GM19463 (cell line): Measurements from ENCODE around the gene INTS11.

ENCODE experiments used
- ATAC-seq: cut with Tn5 transposase; IDR thresholded peaks from one replicate; pipeline ENCODE4 v1.9.1; 2021; ENCODE audit warnings: mild to moderate bottlenecking, moderate library complexity; ENCODE audit not compliant: unreplicated experiment

Gene INTS11

DNA sequence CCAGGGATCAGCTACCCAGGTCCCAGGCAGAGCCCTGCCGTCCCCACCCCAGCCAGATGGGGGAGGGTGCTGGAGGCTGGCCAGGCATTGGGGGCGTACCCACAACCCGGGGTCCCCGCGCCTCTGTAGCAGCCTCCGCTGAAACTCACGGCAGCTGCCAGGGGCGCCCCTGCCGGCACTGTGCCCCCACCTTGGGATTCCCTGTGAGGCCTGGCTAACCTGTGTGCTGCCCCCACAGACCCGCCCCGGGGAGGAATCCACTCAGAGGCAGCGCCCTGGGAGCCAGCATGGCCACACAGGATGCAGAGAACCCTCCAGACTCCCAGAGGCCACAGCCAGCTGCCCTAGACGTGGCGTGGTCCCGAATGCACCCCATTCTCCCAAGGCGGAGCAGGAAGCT lies 20.9 kb upstream of the INTS11 start:
- no peak for ATAC-seq

DNA sequence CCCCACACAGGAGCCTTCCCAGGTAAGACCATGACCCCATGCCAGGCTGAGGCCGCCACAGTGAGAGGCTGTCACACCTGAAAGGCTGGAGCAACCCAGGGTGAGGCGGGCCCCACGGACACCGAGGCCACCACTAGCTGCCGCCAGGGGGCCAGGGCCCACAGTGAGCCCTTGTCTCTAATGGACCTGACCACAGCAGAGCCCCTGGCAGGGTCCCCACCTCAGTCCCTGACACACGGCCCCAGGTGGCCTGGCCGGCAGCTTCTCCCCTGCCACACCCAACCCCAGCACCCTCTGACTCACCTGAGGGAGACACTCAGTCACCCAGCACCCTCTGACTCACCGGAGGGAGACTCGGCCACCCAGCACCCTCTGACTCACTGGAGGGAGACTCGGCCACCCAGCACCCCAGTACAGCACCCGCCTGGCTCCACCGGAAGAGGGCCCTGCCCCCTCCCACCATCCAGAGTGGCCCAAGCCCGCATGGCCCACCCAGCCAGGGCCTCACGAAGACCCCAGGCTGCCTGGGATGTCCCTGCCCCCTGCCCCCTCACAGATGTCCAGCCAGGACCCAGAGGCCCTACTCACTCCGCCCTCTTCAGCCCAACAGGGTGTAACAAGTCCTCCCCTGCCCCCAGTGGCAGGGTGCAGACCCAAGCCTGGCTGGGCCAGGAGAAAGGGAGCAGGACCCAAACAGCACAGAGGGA lies 20.3 kb upstream of the INTS11 start:
- ATAC-seq: no peak

DNA sequence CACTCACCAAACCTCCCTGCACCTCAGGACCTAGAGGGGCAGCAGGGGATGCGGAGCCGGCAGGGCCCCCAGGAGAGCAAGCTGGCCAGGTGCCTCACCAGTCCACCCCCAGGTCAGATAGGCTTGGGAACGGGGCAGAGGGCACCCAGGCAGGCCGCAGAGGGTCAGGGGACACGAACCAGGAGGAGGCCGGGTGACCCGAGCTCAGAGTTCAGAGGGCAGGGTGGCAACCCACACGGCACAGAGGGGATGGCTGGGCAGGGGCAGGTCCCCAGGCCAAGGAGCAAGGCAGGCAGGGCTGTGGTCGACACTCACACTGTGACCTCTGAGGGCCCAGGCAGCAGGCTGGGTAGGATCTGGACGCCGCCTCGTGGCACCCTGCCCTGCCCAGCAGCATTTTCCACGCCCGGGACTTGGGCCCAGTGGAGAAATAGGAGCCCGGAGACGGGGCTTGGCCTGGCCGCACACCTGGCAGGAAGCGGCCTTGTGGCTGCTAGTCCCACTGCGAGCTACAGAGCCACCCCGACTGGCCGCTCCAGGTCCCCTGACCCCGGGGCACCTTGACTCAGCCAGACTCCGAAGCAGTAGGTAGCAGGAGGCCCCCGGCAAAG lies 19.5 kb upstream of the INTS11 start:
- no peak for ATAC-seq

DNA sequence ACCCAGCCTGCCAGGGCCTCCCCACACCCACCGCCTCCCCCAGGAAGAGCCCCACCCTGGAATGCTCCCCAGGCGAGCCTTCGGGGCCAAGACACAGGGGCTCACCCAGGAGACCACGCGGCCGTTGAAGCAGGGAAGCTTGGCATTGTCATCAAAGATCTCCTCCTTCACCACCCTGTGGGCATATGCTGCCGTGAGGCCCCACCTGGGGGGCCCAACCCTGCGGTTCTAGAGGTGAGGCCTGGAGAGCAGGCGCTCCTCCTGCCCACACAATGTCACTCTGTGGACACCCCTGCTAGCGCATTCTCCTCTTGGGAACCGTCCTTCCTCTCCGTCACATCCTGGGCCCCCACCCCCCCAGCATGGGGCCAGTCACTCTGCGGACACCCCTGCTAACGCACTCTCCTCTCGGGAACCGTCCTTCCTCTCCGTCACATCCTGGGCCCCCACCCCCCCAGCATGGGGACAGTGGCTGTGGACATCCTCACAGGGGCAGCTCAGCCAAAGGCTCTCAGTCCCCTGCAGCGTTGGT lies 18.2 kb upstream of the INTS11 start:
- no peak for ATAC-seq

DNA sequence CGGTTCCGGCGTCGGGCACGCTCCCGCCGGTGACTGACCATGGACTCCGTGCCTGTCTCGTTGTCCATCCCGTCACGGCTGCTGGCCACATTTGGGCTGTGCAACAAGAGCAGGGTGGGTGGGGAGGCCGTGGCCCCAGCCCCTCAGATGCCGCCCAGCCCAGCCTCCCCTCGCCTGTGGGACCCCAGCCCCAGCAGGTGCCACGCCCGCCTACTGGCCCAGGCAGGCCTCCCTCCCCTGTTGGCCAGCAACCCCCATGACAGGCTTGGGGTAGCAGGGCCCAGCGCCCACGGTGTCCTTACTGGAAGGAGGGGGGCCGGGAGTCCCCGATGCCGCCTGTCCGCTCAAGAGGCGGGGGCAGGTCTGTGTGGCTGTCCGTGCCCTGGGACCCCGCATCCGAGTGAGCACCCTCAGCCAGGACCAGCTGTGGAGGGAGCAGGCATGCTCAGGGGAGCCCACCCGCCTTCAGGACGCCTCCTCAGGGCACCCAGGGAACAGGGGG lies 17.7 kb upstream of the INTS11 start:
- no peak for ATAC-seq

DNA sequence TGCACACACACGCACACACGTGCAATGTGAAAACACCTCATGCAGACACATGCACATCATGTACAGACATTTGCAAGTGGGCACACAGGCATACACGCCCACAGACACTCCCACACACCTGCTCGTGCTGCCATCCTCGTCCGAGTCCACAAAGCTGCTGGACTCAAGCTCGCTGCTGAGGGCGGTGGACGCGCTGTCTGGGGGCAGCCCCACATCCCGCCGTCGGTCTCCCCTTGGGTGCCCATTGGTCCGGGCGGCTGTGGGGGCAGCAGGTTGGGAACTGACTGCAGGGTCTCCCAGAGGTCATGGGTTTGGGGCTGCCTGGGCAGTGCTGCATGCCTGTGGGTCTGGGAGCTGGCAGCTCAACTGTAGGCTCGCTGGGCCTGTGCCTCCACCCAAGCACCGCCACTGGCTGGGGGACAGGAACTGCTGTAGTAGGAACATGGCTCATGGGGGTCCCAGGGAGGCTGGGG lies 17.1 kb upstream of the INTS11 start:
- no peak for ATAC-seq

DNA sequence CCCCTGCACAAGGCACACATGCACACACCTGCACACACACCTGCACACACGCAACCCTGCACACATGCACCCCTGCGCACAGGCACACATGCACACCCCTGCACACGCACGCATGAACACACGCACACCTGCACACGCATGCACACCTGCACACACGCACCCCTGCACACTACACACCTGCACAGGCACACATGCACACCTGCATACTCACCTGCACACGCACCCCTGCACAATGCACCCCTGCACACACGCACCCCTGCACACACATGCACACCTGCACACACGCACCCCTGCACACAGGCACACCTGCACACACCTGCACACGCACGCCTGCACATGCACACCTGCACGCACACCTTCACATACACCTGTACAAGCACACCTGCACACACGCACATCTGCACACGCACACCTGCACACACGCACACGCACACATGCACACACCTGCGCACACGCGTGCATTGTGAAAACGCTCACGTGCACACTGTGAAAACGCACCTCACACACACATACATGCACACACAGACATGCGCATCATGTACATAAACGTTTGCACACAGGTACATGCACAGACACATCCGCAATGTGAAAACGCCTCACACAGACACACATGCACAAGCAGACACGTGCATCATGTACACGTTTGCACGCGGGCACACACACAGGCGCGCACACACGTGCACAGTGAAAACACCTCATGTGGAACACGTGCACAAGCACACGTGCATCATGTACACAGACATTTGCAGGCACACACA lies 16.5 kb upstream of the INTS11 start:
- no peak for ATAC-seq

DNA sequence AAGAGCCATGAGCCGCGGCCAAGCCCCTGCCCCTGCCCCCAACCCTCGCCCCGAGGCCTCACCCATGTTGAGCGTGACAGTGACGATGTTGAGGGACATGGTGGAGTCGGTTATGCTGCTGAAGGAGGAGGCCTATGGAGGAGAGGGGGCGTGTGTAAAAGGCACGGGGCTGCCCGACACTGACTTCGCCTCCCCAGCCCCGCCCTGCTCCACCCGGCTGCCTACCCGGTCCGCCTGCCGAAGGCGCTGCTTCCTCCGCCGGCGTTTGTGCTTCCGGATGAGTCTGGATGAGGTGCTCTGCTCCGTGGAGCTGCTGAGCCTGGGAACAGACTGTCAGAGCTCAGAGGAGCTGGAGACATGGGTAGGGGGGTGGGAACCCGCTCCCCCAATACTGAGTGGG lies 15.7 kb upstream of the INTS11 start:
- no peak for ATAC-seq

DNA sequence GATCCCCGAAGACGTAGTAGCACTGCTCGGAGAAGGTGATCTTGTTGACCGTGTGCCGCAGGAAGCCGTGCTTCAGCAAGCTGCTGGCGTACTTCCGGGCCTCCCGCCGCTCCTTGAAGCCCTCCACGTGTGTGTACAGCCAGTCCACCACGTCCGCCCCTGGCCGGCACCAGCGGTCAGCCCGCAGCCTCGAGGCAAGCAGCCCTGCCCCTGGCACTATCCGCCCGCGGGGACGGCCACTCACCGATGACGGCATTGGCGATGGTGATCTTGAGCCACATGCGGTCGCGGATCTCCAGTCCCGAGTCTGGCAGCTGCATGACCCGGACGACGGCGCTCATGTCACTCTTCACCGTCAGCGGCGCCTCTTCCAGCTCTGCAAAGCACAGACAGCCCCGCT lies 13.8 kb upstream of the INTS11 start:
- no peak for ATAC-seq

DNA sequence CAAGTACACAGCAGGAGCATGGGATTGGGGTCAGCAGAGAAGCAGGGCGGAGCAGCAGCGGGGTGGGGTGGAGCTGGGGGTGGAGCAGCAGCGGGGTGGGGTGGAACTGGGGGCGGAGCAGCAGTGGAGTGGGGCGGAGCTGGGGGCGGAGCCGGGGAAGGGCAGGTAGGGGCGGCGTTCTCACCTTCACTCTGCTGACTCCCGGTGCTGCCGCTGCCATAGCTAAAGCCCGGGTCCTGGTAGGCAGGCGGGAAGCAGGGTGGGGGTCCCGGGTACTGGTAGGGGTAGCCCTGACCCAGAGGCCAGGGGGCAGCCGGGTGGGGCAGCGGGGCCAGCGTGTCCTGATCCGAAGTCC lies 13.3 kb upstream of the INTS11 start:
- no peak for ATAC-seq

DNA sequence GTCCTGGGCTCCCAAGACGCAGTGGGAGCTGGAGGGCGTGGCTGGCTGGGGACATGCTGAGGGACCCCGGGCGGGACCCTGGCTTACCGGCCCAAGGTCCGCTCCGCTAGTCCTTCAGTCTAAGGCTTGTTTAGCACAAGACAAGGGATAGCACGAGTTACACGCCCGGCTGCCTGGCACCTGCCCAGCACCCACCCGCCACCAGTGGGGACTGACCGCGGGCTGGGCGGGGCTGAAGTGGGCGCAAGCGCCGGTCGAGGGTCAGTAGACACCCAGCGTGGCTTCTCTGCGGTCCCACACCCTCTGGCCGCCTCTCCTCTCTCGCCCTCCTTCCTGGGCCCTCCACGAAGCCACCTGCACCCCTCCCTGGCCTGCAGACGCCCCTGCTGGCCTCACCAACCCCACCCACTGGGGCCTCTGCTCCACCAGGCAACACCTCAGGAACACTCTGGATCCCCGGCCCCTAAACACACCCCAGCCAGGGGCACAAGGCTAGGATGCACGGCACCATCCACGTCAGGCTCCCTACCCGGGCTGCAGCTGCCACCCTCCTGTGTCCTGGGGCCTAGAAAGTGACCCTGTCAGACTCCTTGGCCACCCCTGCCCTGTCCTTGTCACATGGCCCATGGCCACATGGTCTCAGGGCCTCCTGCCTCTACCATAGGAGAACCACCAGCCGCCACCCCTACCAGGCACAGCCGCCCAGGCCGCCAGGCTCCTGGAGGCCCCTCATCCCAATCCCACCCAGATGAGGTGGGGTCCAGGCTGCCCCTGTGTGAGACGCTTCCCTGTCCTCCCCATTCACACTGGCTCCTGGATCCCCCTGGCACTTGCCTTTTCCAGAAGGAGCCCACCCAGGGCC lies 12.7 kb upstream of the INTS11 start:
- ATAC-seq: no peak

DNA sequence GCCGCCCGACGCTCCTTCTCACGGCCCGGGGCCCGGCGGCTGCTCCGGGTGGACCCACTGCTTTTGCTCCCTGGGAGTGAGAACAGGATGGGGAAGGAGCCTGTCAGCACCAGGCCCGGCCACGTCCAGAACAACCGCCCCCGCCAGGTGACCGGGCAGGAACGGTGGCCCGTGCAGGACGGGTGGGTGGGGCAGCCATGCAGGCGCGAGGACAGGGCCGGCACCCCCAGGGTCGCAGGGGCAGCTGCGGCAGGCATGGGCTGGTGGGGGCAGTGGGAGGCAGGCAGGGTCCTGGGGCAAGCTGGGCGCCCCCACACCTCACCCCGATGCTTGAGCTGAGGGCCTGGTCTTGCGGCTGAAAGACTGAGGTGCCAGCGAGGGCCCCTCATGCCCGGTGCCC lies 12.0 kb upstream of the INTS11 start:
- ATAC-seq: no peak

DNA sequence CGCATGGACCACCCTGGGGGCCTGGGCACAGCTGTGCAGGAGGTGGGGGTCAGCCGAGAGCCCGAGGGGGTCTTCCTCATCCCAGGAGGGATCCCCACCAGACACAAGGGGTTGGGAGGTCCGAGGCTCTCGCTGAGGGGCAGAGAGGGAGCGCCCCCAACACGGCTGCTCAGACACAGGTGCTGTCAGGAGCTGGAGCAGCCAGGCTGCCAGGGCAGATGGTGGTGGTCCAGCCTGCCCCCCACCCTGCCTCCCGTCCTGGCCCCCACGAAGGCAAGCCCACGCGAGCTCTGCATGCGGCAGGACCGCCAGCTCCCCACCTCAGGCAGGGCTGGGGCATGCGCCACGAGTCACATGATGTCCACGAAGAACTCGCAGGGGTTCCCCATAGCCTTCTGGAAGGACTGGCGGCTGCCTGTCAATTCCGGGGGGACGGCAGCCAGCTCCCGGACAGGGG lies 11.4 kb upstream of the INTS11 start:
- ATAC-seq: no peak

DNA sequence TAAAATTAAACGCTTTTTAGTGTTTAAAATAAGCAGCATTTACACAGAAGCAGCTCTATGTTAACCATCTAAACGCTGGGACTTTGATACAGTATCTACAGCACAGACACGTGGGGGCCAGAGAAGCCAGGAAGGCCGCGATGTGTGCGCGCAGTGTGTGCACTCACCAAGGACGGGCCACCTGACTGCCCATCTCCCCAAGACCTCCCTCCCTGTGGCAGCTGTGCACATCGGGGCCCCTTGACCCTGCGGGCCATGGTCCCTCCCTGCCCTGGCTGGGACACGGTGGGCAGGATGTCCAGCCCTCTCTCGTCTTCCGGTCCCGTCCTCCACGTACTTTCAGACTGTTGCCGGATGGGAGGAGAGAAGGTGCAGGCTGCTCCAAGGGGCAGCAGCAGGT lies 10.8 kb upstream of the INTS11 start:
- ATAC-seq: no peak

DNA sequence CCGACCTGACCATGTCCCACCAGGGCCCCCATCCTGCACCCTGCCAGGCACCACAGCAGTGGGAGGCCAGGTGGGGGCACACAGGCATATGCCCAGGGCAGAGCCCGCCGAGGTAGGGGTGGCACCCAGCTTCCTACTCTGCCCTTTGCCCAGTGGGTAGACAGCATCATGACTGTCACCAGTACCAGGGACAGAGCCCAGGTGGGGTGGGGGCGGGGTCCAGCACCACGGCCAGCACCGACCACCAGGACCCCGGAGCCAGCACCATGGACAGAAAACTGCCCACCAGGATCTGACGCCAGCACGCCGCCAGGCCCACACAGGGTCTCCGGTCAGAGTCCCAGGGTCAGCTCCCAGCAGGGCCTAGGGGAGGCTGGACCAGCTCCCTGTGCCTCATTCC lies 10.4 kb upstream of the INTS11 start:
- no peak for ATAC-seq

DNA sequence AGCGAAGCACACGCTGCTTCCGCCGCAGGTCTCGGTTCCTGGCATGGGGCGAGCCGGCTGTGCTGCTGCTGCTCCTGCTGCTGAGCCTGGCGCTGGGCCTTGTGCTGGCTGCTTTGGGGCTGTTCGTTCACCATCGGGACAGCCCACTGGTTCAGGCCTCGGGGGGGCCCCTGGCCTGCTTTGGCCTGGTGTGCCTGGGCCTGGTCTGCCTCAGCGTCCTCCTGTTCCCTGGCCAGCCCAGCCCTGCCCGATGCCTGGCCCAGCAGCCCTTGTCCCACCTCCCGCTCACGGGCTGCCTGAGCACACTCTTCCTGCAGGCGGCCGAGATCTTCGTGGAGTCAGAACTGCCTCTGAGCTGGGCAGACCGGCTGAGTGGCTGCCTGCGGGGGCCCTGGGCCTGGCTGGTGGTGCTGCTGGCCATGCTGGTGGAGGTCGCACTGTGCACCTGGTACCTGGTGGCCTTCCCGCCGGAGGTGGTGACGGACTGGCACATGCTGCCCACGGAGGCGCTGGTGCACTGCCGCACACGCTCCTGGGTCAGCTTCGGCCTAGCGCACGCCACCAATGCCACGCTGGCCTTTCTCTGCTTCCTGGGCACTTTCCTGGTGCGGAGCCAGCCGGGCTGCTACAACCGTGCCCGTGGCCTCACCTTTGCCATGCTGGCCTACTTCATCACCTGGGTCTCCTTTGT lies 9.2 kb upstream of the INTS11 start:
- no peak for ATAC-seq

DNA sequence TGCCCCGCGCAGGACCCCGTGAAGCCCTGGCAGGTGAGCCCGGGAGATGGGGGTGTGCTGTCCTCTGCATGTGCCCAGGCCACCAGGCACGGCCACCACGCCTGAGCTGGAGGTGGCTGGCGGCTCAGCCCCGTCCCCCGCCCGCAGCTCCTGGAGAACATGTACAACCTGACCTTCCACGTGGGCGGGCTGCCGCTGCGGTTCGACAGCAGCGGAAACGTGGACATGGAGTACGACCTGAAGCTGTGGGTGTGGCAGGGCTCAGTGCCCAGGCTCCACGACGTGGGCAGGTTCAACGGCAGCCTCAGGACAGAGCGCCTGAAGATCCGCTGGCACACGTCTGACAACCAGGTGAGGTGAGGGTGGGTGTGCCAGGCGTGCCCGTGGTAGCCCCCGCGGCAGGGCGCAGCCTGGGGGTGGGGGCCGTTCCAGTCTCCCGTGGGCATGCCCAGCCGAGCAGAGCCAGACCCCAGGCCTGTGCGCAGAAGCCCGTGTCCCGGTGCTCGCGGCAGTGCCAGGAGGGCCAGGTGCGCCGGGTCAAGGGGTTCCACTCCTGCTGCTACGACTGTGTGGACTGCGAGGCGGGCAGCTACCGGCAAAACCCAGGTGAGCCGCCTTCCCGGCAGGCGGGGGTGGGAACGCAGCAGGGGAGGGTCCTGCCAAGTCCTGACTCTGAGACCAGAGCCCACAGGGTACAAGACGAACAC lies 8.5 kb upstream of the INTS11 start:
- ATAC-seq: no peak

DNA sequence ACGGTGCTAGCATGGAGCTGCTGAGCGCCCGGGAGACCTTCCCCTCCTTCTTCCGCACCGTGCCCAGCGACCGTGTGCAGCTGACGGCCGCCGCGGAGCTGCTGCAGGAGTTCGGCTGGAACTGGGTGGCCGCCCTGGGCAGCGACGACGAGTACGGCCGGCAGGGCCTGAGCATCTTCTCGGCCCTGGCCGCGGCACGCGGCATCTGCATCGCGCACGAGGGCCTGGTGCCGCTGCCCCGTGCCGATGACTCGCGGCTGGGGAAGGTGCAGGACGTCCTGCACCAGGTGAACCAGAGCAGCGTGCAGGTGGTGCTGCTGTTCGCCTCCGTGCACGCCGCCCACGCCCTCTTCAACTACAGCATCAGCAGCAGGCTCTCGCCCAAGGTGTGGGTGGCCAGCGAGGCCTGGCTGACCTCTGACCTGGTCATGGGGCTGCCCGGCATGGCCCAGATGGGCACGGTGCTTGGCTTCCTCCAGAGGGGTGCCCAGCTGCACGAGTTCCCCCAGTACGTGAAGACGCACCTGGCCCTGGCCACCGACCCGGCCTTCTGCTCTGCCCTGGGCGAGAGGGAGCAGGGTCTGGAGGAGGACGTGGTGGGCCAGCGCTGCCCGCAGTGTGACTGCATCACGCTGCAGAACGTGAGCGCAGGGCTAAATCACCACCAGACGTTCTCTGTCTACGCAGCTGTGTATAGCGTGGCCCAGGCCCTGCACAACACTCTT lies 7.7 kb upstream of the INTS11 start:
- ATAC-seq: no peak
